Nucleus accumbens (tissue), 56 donors: ENCODE data around the gene UNC5A.

Source experiments
- DNase-seq, 56 donors: peaks; one replicate each; lab custom pipeline; 2025; lab: John Stamatoyannopoulos, UW

UNC5A gene

GRCh38 chr5:176875014-176875550, 64.7 kb downstream of the UNC5A start:
- no peak for DNase-seq

- no peak for DNase-seq
Observed at GRCh38 chr5:176875783-176876505, 65.6 kb downstream of the UNC5A start.

GRCh38 chr5:176876506-176877431, 66.4 kb downstream of the UNC5A start:
- no peak for DNase-seq

- no peak for DNase-seq
Observed at GRCh38 chr5:176877793-176878331, 67.5 kb downstream of the UNC5A start.

- no peak for DNase-seq
Observed at GRCh38 chr5:176878463-176878862, 68.1 kb downstream of the UNC5A start.

GRCh38 chr5:176878906-176879662, 68.7 kb downstream of the UNC5A start:
- no peak for DNase-seq

- no peak for DNase-seq
Observed at GRCh38 chr5:176879663-176880361, 69.5 kb downstream of the UNC5A start.

GRCh38 chr5:176880366-176881020, 70.1 kb downstream of the UNC5A start:
- DNase-seq, result no peak

- no peak for DNase-seq
Observed at GRCh38 chr5:176881021-176881749, 70.8 kb downstream of the UNC5A start.

GRCh38 chr5:176881816-176882566, 71.6 kb downstream of the UNC5A start:
- DNase-seq, result no peak

GRCh38 chr5:176882567-176882903, 72.2 kb downstream of the UNC5A start:
- DNase-seq, result no peak

GRCh38 chr5:176883700-176884570, 73.6 kb downstream of the UNC5A start:
- no peak for DNase-seq

- no peak for DNase-seq
Observed at GRCh38 chr5:176884571-176884890, 74.2 kb downstream of the UNC5A start.

GRCh38 chr5:176886336-176887251, 76.2 kb downstream of the UNC5A start:
- no peak for DNase-seq

- no peak for DNase-seq
Observed at GRCh38 chr5:176887252-176887849, 77.0 kb downstream of the UNC5A start.
